GM18517 (cell line): ENCODE measurements around the gene CACNA1B.
"Not testable (repeated sequence)": the region's sequence is repeated elsewhere in the genome, so short reads cannot be mapped to it uniquely, and the experiment has no call there.

Experiments
- ATAC-seq: cut with Tn5 transposase; IDR thresholded peaks from one replicate; pipeline ENCODE4 v1.9.1; 2021; ENCODE audit warnings: mild to moderate bottlenecking, moderate library complexity; ENCODE audit not compliant: unreplicated experiment

CACNA1B gene

GRCh38 chr9:138126858-138127584 lies 249.4 kb downstream of the CACNA1B start:
- not testable (repeated sequence) for ATAC-seq

- ATAC-seq, result not testable (repeated sequence)
Observed at GRCh38 chr9:138128027-138128426, 250.4 kb downstream of the CACNA1B start.

GRCh38 chr9:138129318-138129717 lies 251.7 kb downstream of the CACNA1B start:
- ATAC-seq, result not testable (repeated sequence)

- not testable (repeated sequence) for ATAC-seq
Observed at GRCh38 chr9:138132946-138133705, 255.5 kb downstream of the CACNA1B start.

- not testable (repeated sequence) for ATAC-seq
Observed at GRCh38 chr9:138134581-138134980, 257.0 kb downstream of the CACNA1B start.

- not testable (repeated sequence) for ATAC-seq
Observed at GRCh38 chr9:138139096-138139495, 261.5 kb downstream of the CACNA1B start.

- ATAC-seq, result not testable (repeated sequence)
Observed at GRCh38 chr9:138140980-138141379, 263.4 kb downstream of the CACNA1B start.

GRCh38 chr9:138142528-138143244 lies 265.1 kb downstream of the CACNA1B start:
- ATAC-seq, result not testable (repeated sequence)

- not testable (repeated sequence) for ATAC-seq
Observed at GRCh38 chr9:138143491-138143890, 265.9 kb downstream of the CACNA1B start.

GRCh38 chr9:138147556-138147955 lies 270.0 kb downstream of the CACNA1B start:
- not testable (repeated sequence) for ATAC-seq

- not testable (repeated sequence) for ATAC-seq
Observed at GRCh38 chr9:138149672-138150656, 272.4 kb downstream of the CACNA1B start.

GRCh38 chr9:138155788-138156187 lies 278.2 kb downstream of the CACNA1B start:
- not testable (repeated sequence) for ATAC-seq

GRCh38 chr9:138166793-138167192 lies 289.2 kb downstream of the CACNA1B start:
- ATAC-seq, result not testable (repeated sequence)
